22Rv1 (cell line): ENCODE results near the gene C12orf60.

Experiments used
- CTCF ChIP-seq: fragments of 450-650 bp; IDR thresholded peaks from 2 replicates; pipeline ENCODE4 v1.5.1; 2017; ENCODE audit warnings: mild to moderate bottlenecking
- ZFX ChIP-seq: fragments of 450-650 bp; IDR thresholded peaks from 2 replicates; pipeline ENCODE4 v1.6.1; 2017; ENCODE audit warnings: antibody characterized with exemption, borderline replicate concordance

GRCh38 chr12:14842315-14842714 is 38.8 kb downstream of the C12orf60 start:
- TF ChIP-seq CTCF: no peak
- TF ChIP-seq ZFX: no peak
